ENCODE data around the gene CCDC38. TPM values are rescaled to one million over a fixed set of nuclear protein-coding genes. Genes with fewer than 3 reads are reported as not detected.
A peak's percentile ranks its signal among the peaks of the same experiment; 100 is the strongest.
"Not testable (repeated sequence)": the region's sequence is repeated elsewhere in the genome, so short reads cannot be mapped to it uniquely, and the experiment has no call there.

The CCDC38 gene
- total RNA-seq, 1 donor from 2014 or later = not detected

GRCh38 chr12:95972832-95973456, 30.5 kb upstream of the CCDC38 start:
- no peaks in the 10 kb centered on the region for H3K27me3 Mint-ChIP-seq (ENCODE audit: low read depth)
- H3K4me1 Mint-ChIP-seq = no peaks in the 10 kb centered on the region
- no peak overlapping the region for H3K4me3 Mint-ChIP-seq
- DNase-seq (ENCODE audit: low read depth, low spot score) = no peak
- TF ChIP-seq CTCF (conservative IDR thresholded peaks at IDR 0.05) = no peak
- no peaks in the 10 kb centered on the region for H3K36me3 Mint-ChIP-seq (ENCODE audit: low read depth)
- H3K27ac Mint-ChIP-seq (ENCODE audit: unreplicated experiment) = no peak overlapping the region
- H3K9me3 Mint-ChIP-seq = peaks cover 3% of the 10 kb centered on the region

DNA sequence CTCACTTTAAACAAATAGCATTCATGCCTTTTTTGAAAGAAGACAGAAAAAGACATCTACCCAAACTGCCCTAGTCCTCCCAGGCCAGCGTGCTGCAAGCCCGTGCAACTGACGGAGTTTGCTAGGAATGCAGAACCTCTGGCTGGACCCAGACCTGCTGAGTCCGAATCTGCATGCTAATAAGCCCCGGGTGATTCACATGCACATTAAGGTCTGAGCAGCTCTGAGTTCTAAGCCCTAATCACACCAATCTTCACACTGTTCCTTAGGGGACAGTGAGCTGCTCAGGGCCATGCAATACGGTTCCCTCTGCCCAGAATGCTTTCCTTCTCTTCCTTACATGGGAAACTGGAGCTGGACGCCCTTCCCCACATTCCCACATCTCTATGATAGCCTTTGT, 28.5 kb upstream of the CCDC38 start:
- H3K4me3 Mint-ChIP-seq = no peak overlapping the region

DNA sequence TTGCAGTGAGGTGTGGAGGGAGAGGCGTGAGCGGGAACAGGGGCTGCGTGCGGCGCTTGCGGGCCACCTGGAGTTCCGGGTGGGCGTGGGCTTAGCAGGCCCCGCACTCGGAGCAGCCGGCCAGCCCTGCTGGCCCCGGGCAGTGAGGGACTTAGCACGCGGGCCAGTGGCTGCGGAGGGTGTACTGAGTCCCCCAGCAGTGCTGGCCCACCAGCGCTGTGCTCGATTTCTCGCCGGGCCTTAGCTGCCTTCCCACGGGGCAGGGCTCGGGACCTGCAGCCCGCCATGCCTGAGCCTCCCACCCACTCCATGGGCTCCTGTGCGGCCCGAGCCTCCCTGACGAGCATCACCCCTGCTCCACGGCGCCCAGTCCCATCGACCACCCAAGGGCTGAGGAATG, 26.7 kb upstream of the CCDC38 start:
- H3K27me3 Mint-ChIP-seq (ENCODE audit: low read depth); DNase-seq (ENCODE audit: low read depth, low spot score); H3K9me3 Mint-ChIP-seq; H3K4me1 Mint-ChIP-seq; H3K27ac Mint-ChIP-seq (ENCODE audit: unreplicated experiment); H3K4me3 Mint-ChIP-seq; H3K36me3 Mint-ChIP-seq (ENCODE audit: low read depth): not testable (repeated sequence)

More for the DNA sequence above, 28.5 kb upstream of the CCDC38 start:
- TF ChIP-seq CTCF (conservative IDR thresholded peaks at IDR 0.05) = no peak
- Mint-ChIP-seq H3K27me3 (ENCODE audit: low read depth) (no peaks in the 10 kb centered on the region), H3K4me1 (no peaks in the 10 kb centered on the region), H3K36me3 (ENCODE audit: low read depth) (no peaks in the 10 kb centered on the region), H3K9me3 (peaks cover 3% of the 10 kb centered on the region), H3K27ac (ENCODE audit: unreplicated experiment) (no peak overlapping the region)
- DNase-seq (ENCODE audit: low read depth, low spot score) = no peak

DNA sequence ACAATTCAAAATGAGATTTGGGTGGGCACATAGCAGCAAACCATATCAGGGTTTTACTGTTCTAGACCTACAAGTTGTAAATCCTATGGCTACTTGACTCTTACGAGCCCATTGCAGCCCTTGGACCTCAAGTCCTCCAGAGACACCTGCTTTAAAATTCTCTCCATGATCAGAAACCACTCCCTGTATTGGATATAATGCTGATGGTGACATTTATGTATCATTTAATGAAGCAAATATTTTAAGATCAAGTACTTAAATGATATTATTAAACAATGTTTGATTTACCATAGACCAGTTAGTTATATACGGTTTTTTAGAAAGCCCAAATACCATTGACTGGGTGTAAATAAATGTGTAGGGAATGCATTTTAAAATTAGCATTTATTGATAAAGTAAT, 24.9 kb upstream of the CCDC38 start:
- H3K4me1 Mint-ChIP-seq = no peaks in the 10 kb centered on the region
- H3K36me3 Mint-ChIP-seq (ENCODE audit: low read depth) = no peaks in the 10 kb centered on the region
- H3K27ac Mint-ChIP-seq (ENCODE audit: unreplicated experiment) = no peak overlapping the region
- no peak for DNase-seq (ENCODE audit: low read depth, low spot score)
- no peak overlapping the region for H3K4me3 Mint-ChIP-seq
- TF ChIP-seq CTCF (conservative IDR thresholded peaks at IDR 0.05) = no peak
- peaks cover 3% of the 10 kb centered on the region for H3K9me3 Mint-ChIP-seq
- H3K27me3 Mint-ChIP-seq (ENCODE audit: low read depth) = no peaks in the 10 kb centered on the region

DNA sequence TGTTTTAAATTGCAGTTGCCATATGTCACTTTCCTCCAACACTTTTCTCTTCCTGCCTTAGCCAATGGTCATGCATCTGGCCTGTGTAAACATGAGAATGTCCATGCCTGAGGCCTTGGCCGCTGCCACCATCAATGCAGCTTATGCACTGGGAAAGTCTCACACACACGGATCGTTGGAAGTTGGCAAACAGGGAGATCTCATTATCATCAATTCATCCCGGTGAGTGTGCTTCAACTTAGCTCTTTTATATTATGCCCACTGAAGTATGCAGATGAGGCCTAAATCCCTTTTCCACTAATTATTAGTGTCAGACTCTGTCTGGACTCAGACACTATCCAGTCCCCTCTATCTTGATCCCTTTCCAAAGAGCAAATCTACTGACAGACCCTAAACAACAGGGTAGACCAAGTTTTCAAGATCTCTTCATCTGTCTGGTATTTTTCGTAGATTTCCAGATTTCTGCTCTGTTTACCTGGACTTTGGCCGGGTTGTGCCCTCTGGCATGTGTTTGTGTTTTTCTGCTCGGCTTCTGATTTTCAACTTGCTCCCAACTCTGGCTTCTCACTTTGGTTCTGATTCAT, 24.0 kb upstream of the CCDC38 start:
- H3K27ac Mint-ChIP-seq (ENCODE audit: unreplicated experiment) = no peak overlapping the region
- no peak for TF ChIP-seq CTCF (conservative IDR thresholded peaks at IDR 0.05)
- no peaks in the 10 kb centered on the region for H3K36me3 Mint-ChIP-seq (ENCODE audit: low read depth)
- DNase-seq (ENCODE audit: low read depth, low spot score) = no peak
- no peaks in the 10 kb centered on the region for H3K27me3 Mint-ChIP-seq (ENCODE audit: low read depth)
- H3K4me3 Mint-ChIP-seq = no peak overlapping the region
- H3K4me1 Mint-ChIP-seq = no peaks in the 10 kb centered on the region
- H3K9me3 Mint-ChIP-seq = peaks cover 3% of the 10 kb centered on the region

DNA sequence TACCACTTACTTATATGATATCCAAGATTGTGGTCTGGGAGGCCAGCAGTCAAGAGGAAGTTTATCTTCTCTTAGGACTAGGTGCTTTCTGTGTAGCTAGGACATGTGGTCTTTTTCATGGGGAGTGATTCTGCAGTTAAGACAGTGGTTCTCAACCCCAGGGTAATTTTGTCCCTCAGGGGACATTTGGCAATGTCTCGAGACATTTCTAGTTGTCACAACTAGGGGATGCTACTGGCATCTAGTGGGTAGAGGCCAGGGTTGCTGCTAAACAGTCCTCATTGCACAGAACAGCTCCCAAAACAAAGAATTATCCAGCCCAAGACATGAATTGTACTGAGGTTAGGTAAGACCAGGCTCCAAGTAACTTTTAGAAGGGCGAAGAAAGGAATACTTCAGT, 20.7 kb upstream of the CCDC38 start:
- no peak overlapping the region for H3K4me3 Mint-ChIP-seq
- H3K27me3 Mint-ChIP-seq (ENCODE audit: low read depth) = peaks cover 2% of the 10 kb centered on the region
- H3K9me3 Mint-ChIP-seq = no peaks in the 10 kb centered on the region
- H3K36me3 Mint-ChIP-seq (ENCODE audit: low read depth) = no peaks in the 10 kb centered on the region
- no peak overlapping the region for H3K27ac Mint-ChIP-seq (ENCODE audit: unreplicated experiment)
- peak; percentile 30 for TF ChIP-seq CTCF (conservative IDR thresholded peaks at IDR 0.05)
- no peak for DNase-seq (ENCODE audit: low read depth, low spot score)
- no peaks in the 10 kb centered on the region for H3K4me1 Mint-ChIP-seq

Measured in neural crest cell (in vitro differentiated cells).